HepG2 (cell line): Measurements from ENCODE around the gene PASK. TPM values are rescaled to one million over a fixed set of nuclear protein-coding genes. Genes with fewer than 3 reads are reported as not detected.
A peak's percentile ranks its signal among the peaks of the same experiment; 100 is the strongest.

ENCODE experiments used
- ATAC-seq: fragments of 200-7000 bp; cut with Tn5 transposase; 3 replicates; pipeline ENCODE4 v1.9.1; 2020; ENCODE audit warnings: mild to moderate bottlenecking, moderate library complexity
- BruUV-seq: library from RNA; stranded (reverse); fragments of 400-500 nt; replicated peaks from 2 replicates; lab custom pipeline; 2021; lab: Mats Ljungman, UMichigan
- CTCF ChIA-PET: fragments of 300-600 bp; formaldehyde crosslinking; extraction: SDS; loops from one replicate; lab custom pipeline; 2021; ENCODE audit warnings: low total read pairs, inconsistent platforms, low intra/inter-chr PET ratio; lab: Yijun Ruan, JAX
- POLR2A ChIA-PET: fragments of 350-600 bp; sonication (Branson Sonifier 250); formaldehyde crosslinking; loops from one replicate; lab custom pipeline; 2020; ENCODE audit warnings: antibody characterized with exemption, inconsistent platforms; lab: Yijun Ruan, JAX
- DNase-seq: peaks from one replicate; pipeline ENCODE4 v3.0.0-alpha.2; 2015; ENCODE audit warnings: low spot score
- FAIRE-seq: peaks from 3 replicates; lab custom pipeline; 2011; peaks lifted over from hg19 to GRCh38; lab: Jason Lieb, UNC
- H2AFZ ChIP-seq: one replicate; pipeline ENCODE4 v1.6.1; 2011; ENCODE audit warnings: low read length, inconsistent platforms
- H3K27ac ChIP-seq: fragments of 300-600 bp; 3 replicates; pipeline ENCODE4 v1.8.0; 2011; ENCODE audit warnings: mixed run types, mild to moderate bottlenecking, mixed read lengths, low read length, inconsistent platforms; ENCODE audit not compliant: insufficient read depth; ENCODE audit errors: extremely low read length
- H3K27me3 ChIP-seq, 2 experiments: fragments of 200-600 bp in 1 of 2; 2 replicates in 1 of 2; 3 replicates in 1 of 2; pipeline versions ENCODE4 v1.6.0 to v1.8.0; 2011; ENCODE audit warnings: low read length in 2 of 2, mild to moderate bottlenecking in 2 of 2, moderate library complexity in 2 of 2, inconsistent platforms in 1 of 2; ENCODE audit not compliant: insufficient read depth in 2 of 2, control insufficient read depth in 1 of 2
- H3K36me3 ChIP-seq, 2 experiments: fragments of 200-600 bp in 1 of 2; replicated peaks in 1 of 2; 2 replicates in 1 of 2; 3 replicates in 1 of 2; pipeline versions ENCODE4 v1.5.1 to v1.8.0; 2011; ENCODE audit warnings: low read length in 2 of 2, inconsistent platforms in 1 of 2; ENCODE audit not compliant: insufficient read depth in 2 of 2, control insufficient read depth in 1 of 2
- H3K4me1 ChIP-seq: 2 replicates; pipeline ENCODE4 v1.5.1; 2012; ENCODE audit warnings: low read length, inconsistent platforms; ENCODE audit not compliant: insufficient read depth
- H3K4me2 ChIP-seq: 2 replicates; pipeline ENCODE4 v1.6.0; 2011; ENCODE audit warnings: low read depth, low read length, inconsistent platforms
- H3K4me3 ChIP-seq, 3 experiments: fragments of 200-600 bp in 1 of 3; sonication (generic), shearing (Covaris generic) in 1 of 3; replicated peaks in 1 of 3; 2 replicates each; pipeline ENCODE4 v1.5.1; 2011 to 2016; ENCODE audit warnings: low read length in 3 of 3, inconsistent platforms in 2 of 3, low read depth in 2 of 3, mild to moderate bottlenecking in 2 of 3, control low read depth in 1 of 3, mixed read lengths in 1 of 3; ENCODE audit not compliant: insufficient read depth in 1 of 3
- H3K79me2 ChIP-seq: one replicate; pipeline ENCODE4 v1.6.1; 2011; ENCODE audit warnings: low read length, inconsistent platforms; ENCODE audit not compliant: insufficient read depth
- H3K9ac ChIP-seq: 2 replicates; pipeline ENCODE4 v1.6.0; 2011; ENCODE audit warnings: mild to moderate bottlenecking, low read depth, low read length, inconsistent platforms; ENCODE audit not compliant: insufficient read depth
- H3K9me3 ChIP-seq: 2 replicates; pipeline ENCODE4 v1.5.1; 2012; ENCODE audit warnings: mild to moderate bottlenecking, low read length
- H4K20me1 ChIP-seq: 2 replicates; pipeline ENCODE4 v1.6.0; 2011; ENCODE audit warnings: inconsistent platforms, mild to moderate bottlenecking, low read length, moderate library complexity; ENCODE audit not compliant: insufficient read depth
- CEBPZ ChIP-seq: IDR thresholded peaks from 2 replicates; pipeline ENCODE4 v1.6.1; 2012; ENCODE audit warnings: low read length, improper control_type of control experiment
- THAP9 ChIP-seq: sonication (generic); formaldehyde crosslinking; IDR thresholded peaks from 2 replicates; pipeline ENCODE4; 2020; ENCODE audit warnings: missing genetic modification reagents, mild to moderate bottlenecking, borderline replicate concordance
- WIZ ChIP-seq: sonication (generic); formaldehyde crosslinking; IDR thresholded peaks from 2 replicates; pipeline ENCODE4 v1.5.1; 2020; ENCODE audit warnings: mild to moderate bottlenecking, missing genetic modification reagents
- ZNF614 ChIP-seq: IDR thresholded peaks from 2 replicates; pipeline ENCODE4 v1.6.1; 2018; ENCODE audit warnings: missing biosample characterization, missing genetic modification reagents, inconsistent platforms, borderline replicate concordance
- ZNF777 ChIP-seq: sonication (generic); formaldehyde crosslinking; IDR thresholded peaks from 2 replicates; pipeline ENCODE4 v1.4.0; 2020; ENCODE audit warnings: missing genetic modification reagents
- ZNF891 ChIP-seq: sonication (generic); formaldehyde crosslinking; IDR thresholded peaks from 2 replicates; pipeline ENCODE4 v1.5.0; 2020; ENCODE audit warnings: mild to moderate bottlenecking, missing genetic modification reagents
- WGBS: methylation state at CpG from one replicate; pipeline ENCODE4 v1.1.6; 2017; ENCODE audit warnings: low lambda C conversion rate; 5-methylcytosine and 5-hydroxymethylcytosine counted together
- in situ Hi-C: cut with HindIII; loops from 2 replicates; pipeline ENCODE4 v1.10.0; 2017; ENCODE audit warnings: low pct_unique_long_range_greater_than_20kb; ENCODE audit not compliant: extremely low pct_ligation_motif_present
- intact Hi-C: fragments of 100-400 bp; cut with micrococcal nuclease; formaldehyde crosslinking; loops from one replicate; pipeline ENCODE4 v1.10.0; 2022; ENCODE audit not compliant: unreplicated experiment
- polyA plus RNA-seq, 8 experiments: library from polyadenylated mRNA; depleted of rRNA in 3 of 8; stranded (reverse) in 7 of 8; unstranded in 1 of 8; fragments of >200 nt; fragmentation: Illumina TruSeq in 4 of 8; extraction: Trizol in 4 of 8; gene quantifications; 2 replicates each; pipeline versions ENCODE4 v1.2.1 to v1.2.3, GENCODE V29; 2011 to 2016; ENCODE audit warnings: low read depth in 4 of 8, missing spikeins in 1 of 8, mixed read lengths in 1 of 8; ENCODE audit not compliant: insufficient read depth in 1 of 8
- total RNA-seq, 5 experiments: library from RNA; depleted of rRNA; stranded (reverse); fragments of >200 nt; fragmentation: Illumina TruSeq; extraction: Trizol; gene quantifications; 2 replicates each; pipeline ENCODE4 v1.2.3, GENCODE V29; 2016; ENCODE audit warnings: low read depth in 1 of 5

The PASK gene
- total and polyA plus RNA-seq, 2 of the 13 experiments (the other 11 are each of a cell fraction or from before 2014, with no cell fraction given) = 6.9 to 17.0 TPM

GRCh38 chr2:241068942-241069810, 80.1 kb downstream of the PASK start:
- Histone ChIP-seq H3K27me3 (peaks cover 19 to 51% of the 10 kb centered on the region in 2 experiments), H3K4me3 (no peak overlapping the region), H3K36me3 (no peaks in the 10 kb centered on the region), H3K9me3 (no peaks in the 10 kb centered on the region), H2AFZ (no peak overlapping the region), H4K20me1 (no peaks in the 10 kb centered on the region; the same call in 1 of the 2 replicates), H3K9ac (no peak overlapping the region), H3K4me2 (no peak overlapping the region), H3K79me2 (no peaks in the 10 kb centered on the region), H3K4me1 (peaks cover 16% of the 10 kb centered on the region; the same call in 1 of the 2 replicates), H3K27ac (no peak overlapping the region)
- ChIA-PET POLR2A (no interaction called here), CTCF (no interaction called here)
- in situ Hi-C loops = no loop called here
- WGBS = 61% methylated on average over 11 of the region's 28 CpGs
- FAIRE-seq = no peak
- intact Hi-C loops = no loop called here
- no peak for DNase-seq
- BruUV-seq = no TSS peak
- ATAC-seq = no peak
- TF ChIP-seq THAP9 (CRISPR knock-in tag) = no peak
- TF ChIP-seq ZNF777 (CRISPR knock-in tag) = no peak
- no peak for TF ChIP-seq CEBPZ
- no peak for TF ChIP-seq WIZ
- 0 out of 2 replicates have a peak, but pooled peaks have one; percentile 8 for TF ChIP-seq ZNF891 (CRISPR knock-in tag)
- TF ChIP-seq ZNF614 = no peak
- TF ChIP-seq, all 625 proteins: peak for 1
